Gastrocnemius medialis (tissue), 4 donors: Measurements from ENCODE around the gene RAD18. TPM values are rescaled to one million over a fixed set of nuclear protein-coding genes. Genes with fewer than 3 reads are reported as not detected.

Source experiments
- ATAC-seq, 2 donors: fragments of 150-250 bp; one replicate each; pipeline ENCODE4 v1.9.1; 2016
- DNase-seq, 2 donors: peaks; one replicate each; pipeline ENCODE4 v3.0.0-alpha.2; 2019
- H3K27ac ChIP-seq, 4 donors: fragments of 200-600 bp; sonication (generic); 1 replicate in 1 of 4; 2 replicates in 3 of 4; pipeline ENCODE4 v1.5.1; 2016 to 2018; ENCODE audit warnings: mild to moderate bottlenecking in 2 of 4, moderate library complexity in 1 of 4
- H3K27me3 ChIP-seq, 3 donors: fragments of 200-600 bp; sonication (generic) in 2 of 3; 1 replicate in 1 of 3; 2 replicates in 2 of 3; pipeline versions ENCODE4 v1.5.1 to v1.6.0; 2016 to 2019; ENCODE audit warnings: mild to moderate bottlenecking in 1 of 3, moderate library complexity in 1 of 3
- H3K36me3 ChIP-seq, 2 donors: fragments of 200-600 bp; sonication (generic) in 1 of 2; one replicate each; pipeline ENCODE4 v1.5.1; 2017 to 2018
- H3K4me1 ChIP-seq, 2 donors: fragments of 200-600 bp; sonication (generic) in 1 of 2; one replicate each; pipeline ENCODE4 v1.5.1; 2016 to 2017; ENCODE audit warnings: mild to moderate bottlenecking in 2 of 2
- H3K4me3 ChIP-seq, 4 donors: fragments of 200-600 bp; sonication (generic) in 3 of 4; 1 replicate in 1 of 4; 2 replicates in 3 of 4; pipeline ENCODE4 v1.5.1; 2016 to 2019; ENCODE audit warnings: mild to moderate bottlenecking in 2 of 4
- H3K9me3 ChIP-seq, 3 donors: fragments of 200-600 bp; sonication (generic) in 2 of 3; 1 replicate in 1 of 3; 2 replicates in 2 of 3; pipeline ENCODE4 v1.5.1; 2016 to 2019
- CTCF ChIP-seq, 5 experiments: fragments of 450-650 bp in 3 of 5; fragments of 200-600 bp in 2 of 5; sonication (generic) in 2 of 5; IDR thresholded peaks in 4 of 5; conservative IDR thresholded peaks in 1 of 5; 1 replicate in 4 of 5; 2 replicates in 1 of 5; pipeline ENCODE4 v1.5.1; 2016 to 2019; ENCODE audit warnings: antibody characterized with exemption in 5 of 5, mild to moderate bottlenecking in 3 of 5, moderate library complexity in 3 of 5
- POLR2A ChIP-seq, 2 donors: fragments of 450-650 bp; IDR thresholded peaks; one replicate each; pipeline ENCODE4 v1.6.1; 2017; ENCODE audit warnings: antibody characterized with exemption in 2 of 2, mild to moderate bottlenecking in 2 of 2, moderate library complexity in 2 of 2
- in situ Hi-C, 4 donors: fragments of 200-750 bp; cut with MboI; loops; one replicate each; pipeline versions ENCODE4 v1.15.0 to v1.8.0; 2017; ENCODE audit warnings: low sequenced_read_pairs in 4 of 4
- intact Hi-C: fragments of 100-400 bp; cut with DNase I; formaldehyde crosslinking; loops from one replicate; pipeline ENCODE4 v1.15.1; 2023; ENCODE audit warnings: low total_unique reads
- total RNA-seq, 4 donors: library from RNA; depleted of rRNA; stranded (reverse); fragments of >200 nt; gene quantifications; one replicate each; pipeline versions ENCODE4 v1.1.0 to v1.2.3, GENCODE V29; 2016

RAD18 gene
- total RNA-seq, 4 donors from 2014 or later = 1.8 to 5.8 (median 2.3) TPM

GRCh38 chr3:8847317-8847716 lies 116.0 kb downstream of the RAD18 start:
- DNase-seq (no peak), ATAC-seq (no peak)
- Histone ChIP-seq H3K36me3 (no peaks in the 10 kb centered on the region), H3K4me3 (no peak overlapping the region), H3K27me3 (no peaks in the 10 kb centered on the region), H3K27ac (no peak overlapping the region), H3K9me3 (no peaks in the 10 kb centered on the region), H3K4me1 (peaks cover 0 to 4% of the 10 kb centered on the region in 2 donors)
- intact Hi-C loops (no loop called here), in situ Hi-C loops (no loop called here)
- TF ChIP-seq CTCF (IDR thresholded peaks at IDR 0.05 in 4 of 5, conservative IDR thresholded peaks at IDR 0.05 in 1 of 5) = no peak
- no peak for TF ChIP-seq POLR2A (IDR thresholded peaks at IDR 0.05)

DNA sequence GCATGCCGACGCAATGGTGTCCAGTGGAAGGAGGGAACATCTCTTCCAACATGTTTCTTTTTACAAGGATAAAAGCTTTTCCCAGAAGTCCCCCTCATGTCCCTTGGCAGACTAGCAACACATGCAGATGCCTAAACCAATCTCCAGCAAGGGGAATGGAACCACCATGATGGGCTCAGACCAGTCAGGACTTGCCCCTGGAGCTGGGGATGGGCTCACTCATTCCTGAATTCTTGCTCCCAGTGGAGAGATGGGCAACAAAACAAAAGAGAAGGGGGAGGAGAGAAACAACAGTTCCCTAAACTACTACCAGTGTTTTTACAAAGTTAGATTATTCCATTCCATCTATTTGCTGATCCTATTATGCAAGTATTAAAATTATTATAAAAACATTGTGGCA lies 117.1 kb downstream of the RAD18 start:
- Histone ChIP-seq H3K4me3 (no peak overlapping the region), H3K27me3 (no peaks in the 10 kb centered on the region), H3K4me1 (no peaks in the 10 kb centered on the region), H3K27ac (no peak overlapping the region), H3K36me3 (no peaks in the 10 kb centered on the region), H3K9me3 (no peaks in the 10 kb centered on the region)
- TF ChIP-seq POLR2A (IDR thresholded peaks at IDR 0.05) = no peak
- no peak for TF ChIP-seq CTCF (IDR thresholded peaks at IDR 0.05 in 4 of 5, conservative IDR thresholded peaks at IDR 0.05 in 1 of 5)
- intact Hi-C loops = no loop called here
- in situ Hi-C loops = no loop called here
- ATAC-seq = no peak
- no peak for DNase-seq

GRCh38 chr3:8845641-8846040 lies 117.6 kb downstream of the RAD18 start:
- no peaks in the 10 kb centered on the region for H3K9me3 ChIP-seq
- in situ Hi-C loops = no loop called here
- H3K36me3 ChIP-seq = no peaks in the 10 kb centered on the region
- ATAC-seq (no peak), DNase-seq (no peak)
- H3K27ac ChIP-seq = no peak overlapping the region
- no peaks in the 10 kb centered on the region for H3K27me3 ChIP-seq
- no peak overlapping the region for H3K4me3 ChIP-seq
- H3K4me1 ChIP-seq = no peaks in the 10 kb centered on the region
- intact Hi-C loops = no loop called here
- TF ChIP-seq POLR2A (IDR thresholded peaks at IDR 0.05) (no peak), CTCF (IDR thresholded peaks at IDR 0.05 in 4 of 5, conservative IDR thresholded peaks at IDR 0.05 in 1 of 5) (no peak)

GRCh38 chr3:8843347-8843746 lies 119.9 kb downstream of the RAD18 start:
- no peak for DNase-seq
- TF ChIP-seq POLR2A (IDR thresholded peaks at IDR 0.05) = no peak
- TF ChIP-seq CTCF (IDR thresholded peaks at IDR 0.05 in 4 of 5, conservative IDR thresholded peaks at IDR 0.05 in 1 of 5) = no peak
- H3K4me1 ChIP-seq = no peaks in the 10 kb centered on the region
- H3K27ac ChIP-seq = no peak overlapping the region
- no peaks in the 10 kb centered on the region for H3K9me3 ChIP-seq
- no peaks in the 10 kb centered on the region for H3K36me3 ChIP-seq
- no peak for ATAC-seq
- H3K4me3 ChIP-seq = no peak overlapping the region
- in situ Hi-C loops (no loop called here), intact Hi-C loops (no loop called here)
- H3K27me3 ChIP-seq = no peaks in the 10 kb centered on the region

DNA sequence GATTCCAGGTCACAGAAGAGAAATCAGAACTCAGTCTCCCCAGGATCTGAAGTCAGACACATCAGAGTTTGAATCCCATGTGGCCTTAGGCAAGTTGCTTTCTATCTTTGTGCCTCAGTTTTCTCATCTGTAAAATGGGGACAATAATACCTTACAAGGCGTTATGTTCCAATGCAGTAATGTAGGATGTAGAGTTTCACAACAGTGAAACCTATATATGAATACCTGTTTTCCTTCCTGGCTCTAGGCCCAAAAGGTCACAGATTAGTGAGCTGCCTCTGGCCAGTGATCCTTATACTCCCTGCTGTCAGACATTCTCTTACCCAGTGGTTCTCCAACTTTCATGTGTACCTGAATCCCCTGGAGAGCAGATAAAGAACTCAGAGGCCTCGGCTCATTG lies 121.0 kb downstream of the RAD18 start:
- Histone ChIP-seq H3K4me1 (no peaks in the 10 kb centered on the region), H3K4me3 (no peak overlapping the region), H3K36me3 (no peaks in the 10 kb centered on the region), H3K27ac (no peak overlapping the region), H3K9me3 (no peaks in the 10 kb centered on the region), H3K27me3 (no peaks in the 10 kb centered on the region)
- ATAC-seq (no peak), DNase-seq (no peak)
- TF ChIP-seq POLR2A (IDR thresholded peaks at IDR 0.05) (no peak), CTCF (IDR thresholded peaks at IDR 0.05 in 4 of 5, conservative IDR thresholded peaks at IDR 0.05 in 1 of 5) (no peak)
- in situ Hi-C loops = no loop called here
- intact Hi-C loops = no loop called here
